Spleen (tissue), 7 donors: ENCODE measurements around the gene EPN2.

Experiments used
- POLR2A ChIP-seq, 3 donors: fragments of 450-650 bp; IDR thresholded peaks; one replicate each; pipeline ENCODE4 v1.5.1; 2017; ENCODE audit warnings: antibody characterized with exemption in 3 of 3, mild to moderate bottlenecking in 1 of 3
- POLR2AphosphoS5 ChIP-seq, 3 donors: sonication (generic); formaldehyde crosslinking; IDR thresholded peaks; one replicate each; pipeline ENCODE4 v1.5.1; 2017; ENCODE audit warnings: antibody characterized with exemption in 3 of 3
- TF ChIP-seq, protein P1 (sequence below), 11 experiments: fragments of 200-600 bp in 7 of 11; fragments of 450-650 bp in 4 of 11; sonication (generic) in 4 of 11; IDR thresholded peaks in 8 of 11; conservative IDR thresholded peaks in 3 of 11; 1 replicate in 7 of 11; 2 replicates in 4 of 11; pipeline versions ENCODE4 v1.4.0 to v1.8.0; 2016 to 2021; ENCODE audit warnings: antibody characterized with exemption in 11 of 11, inconsistent platforms in 4 of 11, mild to moderate bottlenecking in 1 of 11
- donor health status: DM: no; HTN: no; CAD: no; lungs with moderate emphysema.
- donor health status: DM: no; HTN: no; CAD: no.
- donor health status: DM: no; HTN: no; CAD: no.

DNA sequence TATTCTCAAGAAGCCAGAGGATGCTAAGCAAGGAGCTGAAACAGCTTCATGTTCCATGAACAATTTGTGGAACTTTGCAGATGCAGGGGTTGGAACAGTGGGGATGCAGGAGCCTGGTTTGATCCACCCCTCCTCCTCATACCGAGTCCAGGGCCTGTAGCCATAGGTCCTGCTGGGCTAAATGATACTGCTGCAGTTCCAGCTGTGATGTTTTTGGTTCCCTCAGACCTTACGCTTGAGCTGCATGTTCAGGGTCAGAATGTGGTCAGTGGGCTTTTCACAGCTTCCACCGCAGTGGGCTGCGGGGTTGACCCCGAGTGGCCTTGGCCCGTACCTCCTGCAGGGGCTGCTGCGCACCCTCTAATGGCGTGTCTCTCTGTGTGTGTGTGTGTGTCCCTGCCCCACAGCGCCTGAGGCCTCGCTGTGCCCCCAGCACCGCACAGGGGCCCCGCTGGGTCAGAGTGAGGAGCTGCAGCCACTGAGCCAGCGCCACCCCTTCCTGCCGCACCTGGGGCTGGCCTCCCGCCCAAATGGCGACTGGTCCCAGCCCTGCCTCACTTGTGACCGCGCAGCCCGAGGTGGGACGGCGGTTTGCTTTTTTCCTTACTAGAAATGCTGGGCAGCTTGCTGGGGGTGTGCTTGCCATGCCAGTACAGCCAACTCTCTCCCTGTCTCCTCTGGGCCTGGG is 48.2 kb downstream of the EPN2 start:
- TF ChIP-seq, protein P1, sequence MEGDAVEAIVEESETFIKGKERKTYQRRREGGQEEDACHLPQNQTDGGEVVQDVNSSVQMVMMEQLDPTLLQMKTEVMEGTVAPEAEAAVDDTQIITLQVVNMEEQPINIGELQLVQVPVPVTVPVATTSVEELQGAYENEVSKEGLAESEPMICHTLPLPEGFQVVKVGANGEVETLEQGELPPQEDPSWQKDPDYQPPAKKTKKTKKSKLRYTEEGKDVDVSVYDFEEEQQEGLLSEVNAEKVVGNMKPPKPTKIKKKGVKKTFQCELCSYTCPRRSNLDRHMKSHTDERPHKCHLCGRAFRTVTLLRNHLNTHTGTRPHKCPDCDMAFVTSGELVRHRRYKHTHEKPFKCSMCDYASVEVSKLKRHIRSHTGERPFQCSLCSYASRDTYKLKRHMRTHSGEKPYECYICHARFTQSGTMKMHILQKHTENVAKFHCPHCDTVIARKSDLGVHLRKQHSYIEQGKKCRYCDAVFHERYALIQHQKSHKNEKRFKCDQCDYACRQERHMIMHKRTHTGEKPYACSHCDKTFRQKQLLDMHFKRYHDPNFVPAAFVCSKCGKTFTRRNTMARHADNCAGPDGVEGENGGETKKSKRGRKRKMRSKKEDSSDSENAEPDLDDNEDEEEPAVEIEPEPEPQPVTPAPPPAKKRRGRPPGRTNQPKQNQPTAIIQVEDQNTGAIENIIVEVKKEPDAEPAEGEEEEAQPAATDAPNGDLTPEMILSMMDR (IDR thresholded peaks at IDR 0.05 in 8 of 11, conservative IDR thresholded peaks at IDR 0.05 in 3 of 11) = no peak
- TF ChIP-seq POLR2A (IDR thresholded peaks at IDR 0.05) = no peak
- no peak for TF ChIP-seq POLR2AphosphoS5 (IDR thresholded peaks at IDR 0.05)
